Neural progenitor cell (in vitro differentiated cells): ENCODE results near the gene KLRD1. TPM values are rescaled to one million over a fixed set of nuclear protein-coding genes. Genes with fewer than 3 reads are reported as not detected.

Experiments used
- DNase-seq: peaks from one replicate; pipeline ENCODE4 v3.0.0-alpha.2; 2016; ENCODE audit warnings: low spot score
- H2AFZ ChIP-seq: fragments of 200-600 bp; sonication (generic); replicated peaks from 2 replicates; pipeline ENCODE4 v1.6.1; 2016; ENCODE audit warnings: antibody characterized with exemption
- H3F3A ChIP-seq: fragments of 200-600 bp; sonication (generic); 2 replicates; pipeline ENCODE4 v1.6.1; 2016; ENCODE audit warnings: antibody characterized with exemption, low read depth
- H3K27ac ChIP-seq: fragments of 200-600 bp; sonication (generic); 2 replicates; pipeline ENCODE4 v1.5.1; 2016; ENCODE audit warnings: mild to moderate bottlenecking
- H3K27me3 ChIP-seq: fragments of 200-600 bp; sonication (generic); 2 replicates; pipeline ENCODE4 v1.6.1; 2016; ENCODE audit warnings: mild to moderate bottlenecking, moderate library complexity
- H3K36me3 ChIP-seq: fragments of 200-600 bp; sonication (generic); 2 replicates; pipeline ENCODE4 v1.5.1; 2016
- H3K4me1 ChIP-seq: fragments of 200-600 bp; sonication (generic); 2 replicates; pipeline ENCODE4 v1.6.1; 2016; ENCODE audit warnings: mixed run types
- H3K4me2 ChIP-seq: fragments of 200-600 bp; sonication (generic); 2 replicates; pipeline ENCODE4 v1.6.1; 2016
- H3K4me3 ChIP-seq: fragments of 200-600 bp; sonication (generic); 2 replicates; pipeline ENCODE4 v1.5.1; 2016
- H3K79me2 ChIP-seq: fragments of 200-600 bp; sonication (generic); 2 replicates; pipeline ENCODE4 v1.6.1; 2016; ENCODE audit warnings: low read depth
- H3K9ac ChIP-seq: fragments of 200-600 bp; sonication (generic); 2 replicates; pipeline ENCODE4 v1.6.1; 2016
- H3K9me3 ChIP-seq: fragments of 200-600 bp; sonication (generic); 2 replicates; pipeline ENCODE4 v1.5.1; 2016; ENCODE audit warnings: low read depth
- H4K20me1 ChIP-seq: fragments of 200-600 bp; sonication (generic); 2 replicates; pipeline ENCODE4 v1.6.1; 2016; ENCODE audit warnings: low read depth
- H3K27ac Mint-ChIP-seq: 3 replicates; pipeline ENCODE4 v1.8.0; 2021; ENCODE audit warnings: mixed read lengths
- H3K27me3 Mint-ChIP-seq: 2 replicates; pipeline ENCODE4 v1.8.0; 2022; ENCODE audit warnings: low read depth, mild to moderate bottlenecking, inconsistent platforms, moderate library complexity, mixed read lengths; ENCODE audit not compliant: insufficient read depth
- H3K36me3 Mint-ChIP-seq: 3 replicates; pipeline ENCODE4 v1.8.0; 2021; ENCODE audit warnings: mixed read lengths
- H3K4me1 Mint-ChIP-seq: 3 replicates; pipeline ENCODE4 v1.8.0; 2021; ENCODE audit warnings: mixed read lengths
- H3K4me3 Mint-ChIP-seq: 3 replicates; pipeline ENCODE4 v1.8.0; 2021; ENCODE audit warnings: mild to moderate bottlenecking, moderate library complexity, mixed read lengths
- H3K9me3 Mint-ChIP-seq: 3 replicates; pipeline ENCODE4 v1.8.0; 2020; ENCODE audit warnings: mixed read lengths
- CTCF ChIP-seq: fragments of 200-600 bp; sonication (generic); IDR thresholded peaks from 2 replicates; pipeline ENCODE4 v1.5.1; 2017; ENCODE audit warnings: antibody characterized with exemption, mild to moderate bottlenecking
- EZH2 ChIP-seq: fragments of 200-600 bp; sonication (generic); IDR thresholded peaks from 2 replicates; pipeline ENCODE4 v1.6.1; 2017; ENCODE audit warnings: antibody characterized with exemption, mild to moderate bottlenecking, moderate library complexity
- EZH2phosphoT487 ChIP-seq: fragments of 200-600 bp; sonication (generic); IDR thresholded peaks from 2 replicates; pipeline ENCODE4 v1.6.1; 2017; ENCODE audit warnings: antibody characterized with exemption
- total RNA-seq: library from RNA; depleted of rRNA; stranded (reverse); fragments of >200 nt; gene quantifications from 2 replicates; pipeline ENCODE4 v1.2.3, GENCODE V29; 2015; ENCODE audit warnings: low replicate concordance

Gene KLRD1
- total RNA-seq, 1 donor from 2014 or later, result 0.06 TPM

GRCh38 chr12:10272467-10272866 lies 35.2 kb upstream of the KLRD1 start:
- Mint-ChIP-seq H3K4me1 (no peaks in the 10 kb centered on the region), H3K4me3 (no peak overlapping the region), H3K27ac (no peak overlapping the region), H3K27me3 (no peaks in the 10 kb centered on the region), H3K9me3 (no peaks in the 10 kb centered on the region), H3K36me3 (no peaks in the 10 kb centered on the region)
- Histone ChIP-seq H3K4me3 (no peak overlapping the region), H3K27ac (no peak overlapping the region), H2AFZ (no peak overlapping the region), H3K79me2 (no peaks in the 10 kb centered on the region), H3K27me3 (no peaks in the 10 kb centered on the region), H3F3A (no peaks in the 10 kb centered on the region), H3K4me2 (no peak overlapping the region), H3K9me3 (no peaks in the 10 kb centered on the region), H3K36me3 (no peaks in the 10 kb centered on the region), H4K20me1 (no peaks in the 10 kb centered on the region), H3K4me1 (no peaks in the 10 kb centered on the region), H3K9ac (no peak overlapping the region)
- no peak for DNase-seq
- no peak for TF ChIP-seq EZH2phosphoT487
- no peak for TF ChIP-seq CTCF
- no peak for TF ChIP-seq EZH2

DNA sequence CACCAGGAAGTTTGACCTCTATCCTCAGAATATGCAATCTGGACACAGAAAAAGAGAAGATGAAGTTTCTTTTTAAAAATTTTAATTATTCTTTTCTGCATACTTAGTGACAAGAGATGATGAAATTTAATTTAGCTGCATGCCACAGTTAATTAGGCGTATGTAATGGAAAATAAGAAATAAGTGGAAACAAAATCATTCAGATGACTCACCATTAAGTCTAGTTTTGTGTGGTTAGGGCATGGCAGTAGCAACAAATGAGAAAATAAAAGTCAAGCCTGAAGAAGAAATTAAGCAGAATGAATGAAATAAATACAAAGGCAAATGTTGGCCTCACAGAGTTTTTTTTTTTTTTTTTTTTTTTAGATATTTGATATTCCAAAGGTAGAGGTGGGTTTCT lies 30.9 kb upstream of the KLRD1 start:
- H2AFZ ChIP-seq, result no peak overlapping the region
- no peak overlapping the region for H3K4me3 Mint-ChIP-seq
- no peaks in the 10 kb centered on the region for H3K9me3 Mint-ChIP-seq
- H3K27me3 ChIP-seq, result no peaks in the 10 kb centered on the region
- DNase-seq, result no peak
- H3K4me2 ChIP-seq, result no peak overlapping the region
- H3K79me2 ChIP-seq, result no peaks in the 10 kb centered on the region
- no peaks in the 10 kb centered on the region for H3K27me3 Mint-ChIP-seq
- no peaks in the 10 kb centered on the region for H3K36me3 ChIP-seq
- no peak overlapping the region for H3K27ac ChIP-seq
- H4K20me1 ChIP-seq, result no peaks in the 10 kb centered on the region
- H3K9me3 ChIP-seq, result no peaks in the 10 kb centered on the region
- H3K4me1 ChIP-seq, result no peaks in the 10 kb centered on the region
- H3K9ac ChIP-seq, result no peak overlapping the region
- H3K4me1 Mint-ChIP-seq, result no peaks in the 10 kb centered on the region
- no peaks in the 10 kb centered on the region for H3F3A ChIP-seq
- H3K36me3 Mint-ChIP-seq, result no peaks in the 10 kb centered on the region
- TF ChIP-seq CTCF (no peak), EZH2 (no peak), EZH2phosphoT487 (no peak)
- no peak overlapping the region for H3K4me3 ChIP-seq
- no peak overlapping the region for H3K27ac Mint-ChIP-seq

DNA sequence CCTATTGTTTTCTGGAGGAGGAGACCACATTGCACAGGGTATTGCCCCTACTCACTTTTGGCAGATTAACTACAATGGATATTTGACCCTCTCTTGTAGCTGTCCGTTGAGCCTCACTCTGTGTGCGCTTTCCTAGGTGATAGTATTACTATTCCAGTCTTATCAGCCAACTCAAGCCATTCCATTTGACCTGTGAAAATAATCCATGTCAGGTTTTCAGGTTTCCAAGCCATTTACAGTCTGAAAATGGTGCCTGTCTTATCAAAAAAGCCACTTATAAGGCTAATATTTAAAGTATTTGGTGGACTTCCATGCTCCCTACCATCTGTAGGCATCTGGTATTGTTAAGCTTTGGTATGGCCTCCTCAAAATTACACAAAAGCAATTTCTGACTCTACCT lies 29.6 kb upstream of the KLRD1 start:
- Histone ChIP-seq H2AFZ (peak overlapping the region; percentile 48), H3K27me3 (no peaks in the 10 kb centered on the region), H3K27ac (no peak overlapping the region), H3K4me3 (no peak overlapping the region), H4K20me1 (no peaks in the 10 kb centered on the region), H3K4me1 (no peaks in the 10 kb centered on the region), H3K9ac (no peak overlapping the region), H3K4me2 (no peak overlapping the region), H3K36me3 (no peaks in the 10 kb centered on the region), H3K79me2 (no peaks in the 10 kb centered on the region), H3F3A (no peaks in the 10 kb centered on the region), H3K9me3 (no peaks in the 10 kb centered on the region)
- no peak overlapping the region for H3K27ac Mint-ChIP-seq
- TF ChIP-seq EZH2phosphoT487, result no peak
- TF ChIP-seq EZH2, result no peak
- no peaks in the 10 kb centered on the region for H3K27me3 Mint-ChIP-seq
- H3K9me3 Mint-ChIP-seq, result no peaks in the 10 kb centered on the region
- H3K36me3 Mint-ChIP-seq, result no peaks in the 10 kb centered on the region
- H3K4me3 Mint-ChIP-seq, result no peak overlapping the region
- no peak for DNase-seq
- H3K4me1 Mint-ChIP-seq, result no peaks in the 10 kb centered on the region

DNA sequence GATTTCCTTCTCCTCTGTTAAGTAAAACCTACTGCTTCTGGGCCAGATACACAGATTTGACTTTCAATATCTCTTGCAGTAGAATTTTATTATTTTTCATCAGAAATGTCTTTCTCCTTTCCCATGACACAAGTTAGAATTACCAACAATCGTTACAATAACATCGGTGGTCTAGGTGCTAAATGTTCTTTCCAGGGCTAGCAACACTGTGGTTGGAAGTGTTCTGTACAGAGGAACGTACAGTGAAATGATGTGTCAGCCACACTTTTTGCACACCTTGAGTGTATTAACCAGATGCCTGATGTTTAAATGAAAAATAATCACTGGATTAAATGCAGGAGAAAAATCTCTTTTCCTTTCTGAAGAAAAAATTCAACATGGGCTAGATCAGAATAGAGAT lies 27.7 kb upstream of the KLRD1 start:
- no peaks in the 10 kb centered on the region for H4K20me1 ChIP-seq
- no peaks in the 10 kb centered on the region for H3K9me3 ChIP-seq
- DNase-seq, result no peak
- no peaks in the 10 kb centered on the region for H3K36me3 Mint-ChIP-seq
- no peak overlapping the region for H3K27ac ChIP-seq
- no peaks in the 10 kb centered on the region for H3K9me3 Mint-ChIP-seq
- H3F3A ChIP-seq, result no peaks in the 10 kb centered on the region
- no peak overlapping the region for H2AFZ ChIP-seq
- no peak overlapping the region for H3K4me2 ChIP-seq
- no peaks in the 10 kb centered on the region for H3K79me2 ChIP-seq
- H3K4me1 ChIP-seq, result no peaks in the 10 kb centered on the region
- H3K36me3 ChIP-seq, result no peaks in the 10 kb centered on the region
- no peak overlapping the region for H3K4me3 Mint-ChIP-seq
- no peak overlapping the region for H3K27ac Mint-ChIP-seq
- H3K9ac ChIP-seq, result no peak overlapping the region
- no peaks in the 10 kb centered on the region for H3K4me1 Mint-ChIP-seq
- H3K27me3 Mint-ChIP-seq, result no peaks in the 10 kb centered on the region
- H3K4me3 ChIP-seq, result no peak overlapping the region
- no peaks in the 10 kb centered on the region for H3K27me3 ChIP-seq
- no peak for TF ChIP-seq EZH2
- TF ChIP-seq EZH2phosphoT487, result no peak
- TF ChIP-seq CTCF, result no peak
